HepG2 (cell line): ENCODE results near the gene PSENEN. TPM values are rescaled to one million over a fixed set of nuclear protein-coding genes. Genes with fewer than 3 reads are reported as not detected.

Experiments
- ATAC-seq: fragments of 200-7000 bp; cut with Tn5 transposase; 3 replicates; pipeline ENCODE4 v1.9.1; 2020; ENCODE audit warnings: mild to moderate bottlenecking, moderate library complexity
- BruUV-seq: library from RNA; stranded (reverse); fragments of 400-500 nt; replicated peaks from 2 replicates; lab custom pipeline; 2021; lab: Mats Ljungman, UMichigan
- CTCF ChIA-PET: fragments of 300-600 bp; formaldehyde crosslinking; extraction: SDS; loops from one replicate; lab custom pipeline; 2021; ENCODE audit warnings: low total read pairs, inconsistent platforms, low intra/inter-chr PET ratio; lab: Yijun Ruan, JAX
- POLR2A ChIA-PET: fragments of 350-600 bp; sonication (Branson Sonifier 250); formaldehyde crosslinking; loops from one replicate; lab custom pipeline; 2020; ENCODE audit warnings: antibody characterized with exemption, inconsistent platforms; lab: Yijun Ruan, JAX
- DNase-seq: peaks from one replicate; pipeline ENCODE4 v3.0.0-alpha.2; 2015; ENCODE audit warnings: low spot score
- FAIRE-seq: peaks from 3 replicates; lab custom pipeline; 2011; peaks lifted over from hg19 to GRCh38; lab: Jason Lieb, UNC
- H2AFZ ChIP-seq: one replicate; pipeline ENCODE4 v1.6.1; 2011; ENCODE audit warnings: low read length, inconsistent platforms
- H3K27ac ChIP-seq: fragments of 300-600 bp; 3 replicates; pipeline ENCODE4 v1.8.0; 2011; ENCODE audit warnings: mixed run types, mild to moderate bottlenecking, mixed read lengths, low read length, inconsistent platforms; ENCODE audit not compliant: insufficient read depth; ENCODE audit errors: extremely low read length
- H3K27me3 ChIP-seq, 2 experiments: fragments of 200-600 bp in 1 of 2; 2 replicates in 1 of 2; 3 replicates in 1 of 2; pipeline versions ENCODE4 v1.6.0 to v1.8.0; 2011; ENCODE audit warnings: low read length in 2 of 2, mild to moderate bottlenecking in 2 of 2, moderate library complexity in 2 of 2, inconsistent platforms in 1 of 2; ENCODE audit not compliant: insufficient read depth in 2 of 2, control insufficient read depth in 1 of 2
- H3K36me3 ChIP-seq, 2 experiments: fragments of 200-600 bp in 1 of 2; replicated peaks in 1 of 2; 2 replicates in 1 of 2; 3 replicates in 1 of 2; pipeline versions ENCODE4 v1.5.1 to v1.8.0; 2011; ENCODE audit warnings: low read length in 2 of 2, inconsistent platforms in 1 of 2; ENCODE audit not compliant: insufficient read depth in 2 of 2, control insufficient read depth in 1 of 2
- H3K4me1 ChIP-seq: 2 replicates; pipeline ENCODE4 v1.5.1; 2012; ENCODE audit warnings: low read length, inconsistent platforms; ENCODE audit not compliant: insufficient read depth
- H3K4me2 ChIP-seq: 2 replicates; pipeline ENCODE4 v1.6.0; 2011; ENCODE audit warnings: low read depth, low read length, inconsistent platforms
- H3K4me3 ChIP-seq, 3 experiments: fragments of 200-600 bp in 1 of 3; sonication (generic), shearing (Covaris generic) in 1 of 3; replicated peaks in 1 of 3; 2 replicates each; pipeline ENCODE4 v1.5.1; 2011 to 2016; ENCODE audit warnings: low read length in 3 of 3, inconsistent platforms in 2 of 3, low read depth in 2 of 3, mild to moderate bottlenecking in 2 of 3, control low read depth in 1 of 3, mixed read lengths in 1 of 3; ENCODE audit not compliant: insufficient read depth in 1 of 3
- H3K79me2 ChIP-seq: one replicate; pipeline ENCODE4 v1.6.1; 2011; ENCODE audit warnings: low read length, inconsistent platforms; ENCODE audit not compliant: insufficient read depth
- H3K9ac ChIP-seq: 2 replicates; pipeline ENCODE4 v1.6.0; 2011; ENCODE audit warnings: mild to moderate bottlenecking, low read depth, low read length, inconsistent platforms; ENCODE audit not compliant: insufficient read depth
- H3K9me3 ChIP-seq: 2 replicates; pipeline ENCODE4 v1.5.1; 2012; ENCODE audit warnings: mild to moderate bottlenecking, low read length
- H4K20me1 ChIP-seq: 2 replicates; pipeline ENCODE4 v1.6.0; 2011; ENCODE audit warnings: inconsistent platforms, mild to moderate bottlenecking, low read length, moderate library complexity; ENCODE audit not compliant: insufficient read depth
- ADNP ChIP-seq: sonication (generic); formaldehyde crosslinking; IDR thresholded peaks from 2 replicates; pipeline ENCODE4 v1.4.0; 2020; ENCODE audit warnings: missing genetic modification reagents
- ZBTB49 ChIP-seq: sonication (generic); formaldehyde crosslinking; IDR thresholded peaks from 2 replicates; pipeline ENCODE4 v1.4.0; 2020; ENCODE audit warnings: missing genetic modification reagents, borderline replicate concordance
- ZNF30 ChIP-seq: sonication (generic); formaldehyde crosslinking; IDR thresholded peaks from 2 replicates; pipeline ENCODE4 v1.5.0; 2020; ENCODE audit warnings: mild to moderate bottlenecking, missing genetic modification reagents
- ZNF556 ChIP-seq: sonication (generic); formaldehyde crosslinking; IDR thresholded peaks from 2 replicates; pipeline ENCODE4 v1.4.0; 2020; ENCODE audit warnings: mild to moderate bottlenecking, missing genetic modification reagents, borderline replicate concordance
- ZNF567 ChIP-seq: sonication (generic); formaldehyde crosslinking; IDR thresholded peaks from 2 replicates; pipeline ENCODE4 v1.8.1; 2023; ENCODE audit warnings: mild to moderate bottlenecking, missing genetic modification reagents, borderline replicate concordance
- ZNF569 ChIP-seq: sonication (generic); formaldehyde crosslinking; IDR thresholded peaks from 2 replicates; pipeline ENCODE4 v1.5.0; 2020; ENCODE audit warnings: mild to moderate bottlenecking, missing genetic modification reagents, moderate library complexity, borderline replicate concordance
- WGBS: methylation state at CpG from one replicate; pipeline ENCODE4 v1.1.6; 2017; ENCODE audit warnings: low lambda C conversion rate; 5-methylcytosine and 5-hydroxymethylcytosine counted together
- in situ Hi-C: cut with HindIII; loops from 2 replicates; pipeline ENCODE4 v1.10.0; 2017; ENCODE audit warnings: low pct_unique_long_range_greater_than_20kb; ENCODE audit not compliant: extremely low pct_ligation_motif_present
- intact Hi-C: fragments of 100-400 bp; cut with micrococcal nuclease; formaldehyde crosslinking; loops from one replicate; pipeline ENCODE4 v1.10.0; 2022; ENCODE audit not compliant: unreplicated experiment
- polyA plus RNA-seq, 8 experiments: library from polyadenylated mRNA; depleted of rRNA in 3 of 8; stranded (reverse) in 7 of 8; unstranded in 1 of 8; fragments of >200 nt; fragmentation: Illumina TruSeq in 4 of 8; extraction: Trizol in 4 of 8; gene quantifications; 2 replicates each; pipeline versions ENCODE4 v1.2.1 to v1.2.3, GENCODE V29; 2011 to 2016; ENCODE audit warnings: low read depth in 4 of 8, missing spikeins in 1 of 8, mixed read lengths in 1 of 8; ENCODE audit not compliant: insufficient read depth in 1 of 8
- total RNA-seq, 5 experiments: library from RNA; depleted of rRNA; stranded (reverse); fragments of >200 nt; fragmentation: Illumina TruSeq; extraction: Trizol; gene quantifications; 2 replicates each; pipeline ENCODE4 v1.2.3, GENCODE V29; 2016; ENCODE audit warnings: low read depth in 1 of 5
- TF ChIP-seq, protein P1 (sequence below): sonication (generic); formaldehyde crosslinking; IDR thresholded peaks from 2 replicates; pipeline ENCODE4 v1.8.0; 2022; ENCODE audit warnings: missing genetic modification reagents, mild to moderate bottlenecking, inconsistent platforms, borderline replicate concordance

PSENEN gene
- total and polyA plus RNA-seq, 2 of the 13 experiments (the other 11 are each of a cell fraction or from before 2014, with no cell fraction given): 16.9 to 34.2 TPM

DNA sequence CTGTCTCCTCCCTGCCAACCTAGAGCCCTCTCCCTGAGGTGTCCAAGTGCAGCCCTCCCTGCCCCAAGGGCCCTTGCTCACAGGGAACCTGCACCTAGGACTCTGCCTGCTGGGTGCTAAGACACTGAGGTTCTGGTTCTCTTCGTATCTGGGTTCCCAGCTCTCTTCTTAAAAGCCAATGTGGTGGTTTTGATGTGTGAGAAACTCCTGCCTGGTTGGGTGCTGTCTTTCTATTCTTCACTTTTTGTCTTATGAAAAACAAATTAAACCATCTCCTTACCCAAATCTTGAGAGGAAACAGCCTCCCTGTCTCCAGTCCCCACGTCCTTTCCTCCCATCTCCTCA, 32.0 kb upstream of the PSENEN start:
- H3K79me2 ChIP-seq: peaks cover 2% of the 10 kb centered on the region
- DNase-seq (no peak), FAIRE-seq (no peak), ATAC-seq (no peak)
- H3K9ac ChIP-seq: no peak overlapping the region
- ChIA-PET POLR2A (interaction anchor here (5.0 kb wide), 1 partner anchor 11 kb away, joined by 23 read pairs; no protein-coding TSS in a partner anchor), CTCF (interaction anchor here (7.0 kb wide), 1 partner anchor 19 kb away, joined by 201 read pairs; no protein-coding TSS in a partner anchor)
- no peak overlapping the region for H3K4me2 ChIP-seq
- intact Hi-C loops (no loop called here), in situ Hi-C loops (no loop called here)
- peaks cover 24% of the 10 kb centered on the region for H3K4me1 ChIP-seq
- H3K27me3 ChIP-seq: no peaks in the 10 kb centered on the region; a peak in 1 of 5 replicates
- H3K36me3 ChIP-seq: no peaks in the 10 kb centered on the region
- TF ChIP-seq, protein P1, sequence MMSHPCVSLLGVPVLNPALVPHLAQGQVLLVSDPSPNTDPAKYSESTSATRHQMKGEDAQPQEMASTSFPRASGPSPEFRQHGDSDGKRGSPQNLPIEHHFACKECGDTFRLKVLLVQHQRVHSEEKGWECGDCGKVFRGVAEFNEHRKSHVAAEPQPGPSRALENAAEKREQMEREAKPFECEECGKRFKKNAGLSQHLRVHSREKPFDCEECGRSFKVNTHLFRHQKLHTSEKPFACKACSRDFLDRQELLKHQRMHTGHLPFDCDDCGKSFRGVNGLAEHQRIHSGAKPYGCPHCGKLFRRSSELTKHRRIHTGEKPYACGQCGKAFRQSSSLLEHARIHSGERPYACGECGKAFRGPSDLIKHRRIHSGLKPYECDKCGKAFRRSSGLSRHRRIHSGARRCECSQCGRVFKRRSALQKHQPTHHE (CRISPR knock-in tag): no peak
- TF ChIP-seq ZNF569 (no peak), ADNP (CRISPR knock-in tag) (no peak), ZBTB49 (CRISPR knock-in tag) (no peak), ZNF30 (CRISPR knock-in tag) (no peak), ZNF567 (CRISPR knock-in tag) (no peak), ZNF556 (CRISPR knock-in tag) (no peak)
- BruUV-seq: no TSS peak
- no peak overlapping the region for H3K27ac ChIP-seq
- no peak overlapping the region for H3K4me3 ChIP-seq
- no peak overlapping the region for H2AFZ ChIP-seq
- 68% methylated on average over 2 of the region's 2 CpGs for WGBS
- H3K9me3 ChIP-seq: no peaks in the 10 kb centered on the region
- H4K20me1 ChIP-seq: peaks cover 1% of the 10 kb centered on the region; the same call in 1 of the 2 replicates
